ENCODE data around the gene ITPKC.
"Not testable (repeated sequence)": the region's sequence is repeated elsewhere in the genome, so short reads cannot be mapped to it uniquely, and the experiment has no call there.

The ITPKC gene

DNA sequence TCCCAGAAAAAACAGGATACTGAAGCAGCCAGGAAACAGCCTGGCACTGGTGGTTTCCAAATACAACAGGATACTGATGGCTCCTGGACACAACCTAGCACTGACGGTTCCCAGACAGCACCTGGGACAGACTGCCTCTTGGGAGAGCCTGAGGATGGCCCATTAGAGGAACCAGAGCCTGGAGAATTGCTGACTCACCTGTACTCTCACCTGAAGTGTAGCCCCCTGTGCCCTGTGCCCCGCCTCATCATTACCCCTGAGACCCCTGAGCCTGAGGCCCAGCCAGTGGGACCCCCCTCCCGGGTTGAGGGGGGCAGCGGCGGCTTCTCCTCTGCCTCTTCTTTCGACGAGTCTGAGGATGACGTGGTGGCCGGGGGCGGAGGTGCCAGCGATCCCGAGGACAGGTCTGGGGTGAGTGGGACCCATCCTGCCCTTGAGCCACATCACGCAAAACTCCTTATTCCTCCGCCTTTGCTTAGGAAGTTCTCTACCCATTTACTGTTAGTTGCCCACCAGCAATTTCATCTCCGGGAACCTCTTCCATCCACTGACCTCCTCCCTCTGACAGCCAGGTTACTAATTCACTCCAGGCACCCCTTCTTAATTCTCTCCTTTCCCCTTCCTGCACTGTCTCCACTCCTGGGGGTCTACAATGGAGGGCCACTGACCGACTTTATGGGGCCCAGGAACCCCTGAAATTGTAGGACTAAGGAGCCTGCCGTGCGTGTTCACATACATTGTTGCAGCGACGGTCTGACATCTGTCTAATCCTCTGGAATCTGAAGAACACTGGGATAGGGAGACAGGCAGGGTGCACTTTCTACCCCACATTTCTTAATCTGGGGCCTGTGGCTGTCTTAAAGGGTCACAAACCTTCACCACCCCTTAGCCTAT lies 1.2 kb downstream of the ITPKC start:
- DNase-seq = no peak

DNA sequence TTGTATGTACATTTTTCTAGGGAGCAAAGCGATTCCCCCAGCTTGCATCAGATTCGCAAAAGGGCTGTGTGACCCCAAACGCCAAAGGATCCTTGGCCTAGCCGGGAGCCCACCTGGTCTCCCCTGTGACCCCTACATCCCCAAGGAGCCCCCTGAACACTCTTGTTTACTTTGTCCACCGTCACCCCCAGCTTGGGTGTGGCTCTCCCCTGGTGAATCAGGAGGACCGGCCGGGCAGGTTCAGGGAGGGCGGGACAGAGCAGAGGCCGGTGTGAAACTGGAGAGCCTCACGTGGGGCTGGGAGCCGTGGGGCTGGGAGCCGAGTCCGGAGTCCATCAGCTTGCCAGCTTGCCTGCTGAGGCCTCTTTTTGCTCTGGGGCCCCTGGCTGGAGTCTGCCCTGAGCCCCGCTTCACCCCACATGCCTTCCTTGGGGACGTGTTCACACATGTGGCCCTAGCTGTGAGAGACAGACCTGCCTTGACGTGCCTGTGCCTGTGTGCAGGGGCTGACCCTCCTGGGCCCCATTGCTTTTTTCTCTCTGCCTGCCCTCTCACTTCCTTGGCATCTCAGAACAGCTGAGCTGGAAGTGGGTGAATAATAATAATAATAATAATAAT lies 2.0 kb downstream of the ITPKC start:
- DNase-seq = peak; percentile 55

GRCh38 chr19:40719414-40719894 lies 2.5 kb downstream of the ITPKC start:
- no peak for DNase-seq

DNA sequence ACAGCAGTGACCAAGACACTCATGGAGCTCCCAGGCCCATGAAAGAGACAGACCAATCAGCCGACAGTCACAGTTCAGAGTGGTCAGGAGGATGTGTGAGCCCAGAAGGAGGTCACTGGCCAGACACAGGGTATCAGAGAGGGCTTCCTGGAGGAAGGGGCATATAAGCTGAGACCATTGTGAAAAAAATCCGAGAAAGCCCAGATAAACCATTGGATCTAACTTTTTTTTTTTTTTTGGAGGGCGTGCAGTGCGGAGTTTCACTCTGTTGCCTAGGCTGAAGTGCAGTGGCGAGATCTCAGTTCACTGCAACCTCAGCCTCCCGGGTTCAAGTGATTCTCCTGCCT lies 4.2 kb downstream of the ITPKC start:
- no peak for DNase-seq

- DNase-seq = no peak
Measured at GRCh38 chr19:40721936-40722661, 5.2 kb downstream of the ITPKC start.

DNA sequence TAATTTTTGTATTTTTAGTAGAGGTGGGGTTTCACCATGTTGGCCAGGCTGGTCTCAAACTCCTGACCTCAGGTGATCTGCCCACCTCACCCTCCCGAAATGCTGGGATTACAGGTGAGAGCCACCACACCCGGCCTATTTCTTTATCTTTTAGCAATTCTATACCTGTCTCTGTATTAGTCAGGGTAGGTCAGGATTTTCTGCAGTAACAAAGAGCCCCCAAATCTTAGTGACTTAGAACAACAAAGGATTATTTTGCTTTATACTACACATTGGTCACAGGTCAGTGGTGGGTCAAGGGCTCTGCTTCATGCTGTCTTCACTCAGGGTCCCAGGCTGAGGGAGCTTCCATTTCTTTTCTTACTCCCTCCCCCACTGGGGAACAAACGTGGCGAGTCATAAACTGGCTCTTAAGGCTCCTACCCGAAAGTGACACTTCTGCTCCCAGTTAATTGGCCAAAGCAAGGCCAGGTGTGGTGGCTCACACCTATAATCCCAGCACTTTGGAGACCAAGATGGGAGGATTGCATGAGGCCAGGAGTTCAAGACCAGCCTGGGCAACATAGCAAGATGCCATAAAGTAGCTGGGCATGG lies 6.8 kb downstream of the ITPKC start:
- DNase-seq = no peak

DNA sequence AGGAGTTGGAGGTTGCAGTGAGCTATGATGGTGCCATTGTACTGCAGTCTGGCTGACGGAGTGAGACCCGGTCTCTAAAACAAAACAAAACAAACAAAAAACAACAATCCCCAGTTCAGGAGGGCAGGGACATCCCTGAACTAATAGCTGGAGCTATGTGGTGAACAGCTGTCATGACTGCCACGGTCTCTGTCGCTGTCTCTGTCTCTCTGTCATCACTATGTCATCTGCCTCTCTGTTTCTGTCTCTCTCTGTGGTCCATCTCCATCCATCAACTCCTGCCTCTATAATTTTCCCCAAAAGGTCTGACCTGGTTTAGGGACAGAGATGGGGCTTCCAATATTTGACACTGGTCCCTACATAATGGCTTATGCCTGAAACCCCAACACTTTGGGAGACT lies 7.4 kb downstream of the ITPKC start:
- DNase-seq = no peak

DNA sequence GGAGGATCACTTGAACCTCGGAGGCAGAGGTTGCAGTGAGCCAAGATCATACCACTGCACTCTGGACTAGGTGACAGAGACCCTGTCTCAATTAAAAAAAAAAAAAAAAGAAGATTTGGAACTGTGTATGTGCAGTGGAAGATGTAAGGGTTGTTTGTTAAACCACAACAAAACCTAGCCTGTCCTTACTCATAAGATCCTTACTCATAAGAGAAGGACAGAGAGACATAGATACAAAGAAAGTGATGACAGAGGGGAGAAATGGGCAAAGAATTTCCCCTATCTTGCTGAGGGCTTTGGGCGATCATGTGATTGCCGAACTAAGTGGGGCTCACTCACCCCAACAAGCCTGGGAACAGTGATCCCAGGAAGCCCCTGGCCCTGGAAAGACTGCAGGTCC lies 7.9 kb downstream of the ITPKC start:
- no peak for DNase-seq

DNA sequence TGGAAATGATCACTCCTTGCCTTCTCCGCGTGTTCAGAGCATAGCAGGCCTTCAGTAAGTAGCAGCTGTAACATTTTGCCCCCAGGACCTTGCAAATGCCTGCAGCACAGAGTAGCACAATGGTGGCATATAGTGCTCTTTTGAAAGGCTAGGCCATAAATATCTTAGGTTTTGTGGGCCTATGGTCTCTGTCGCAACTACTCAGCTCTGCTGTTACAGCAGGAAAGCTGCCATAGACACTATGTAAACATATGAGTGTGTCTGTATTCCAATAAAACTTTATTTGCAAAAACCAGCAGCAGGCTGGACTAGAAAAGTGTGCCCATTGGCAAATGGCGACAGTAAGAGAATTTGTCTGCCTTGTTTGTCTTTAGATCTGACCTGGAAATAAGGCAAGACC lies 9.4 kb downstream of the ITPKC start:
- DNase-seq = no peak

GRCh38 chr19:40730065-40730464 lies 13.2 kb downstream of the ITPKC start:
- DNase-seq = not testable (repeated sequence)

DNA sequence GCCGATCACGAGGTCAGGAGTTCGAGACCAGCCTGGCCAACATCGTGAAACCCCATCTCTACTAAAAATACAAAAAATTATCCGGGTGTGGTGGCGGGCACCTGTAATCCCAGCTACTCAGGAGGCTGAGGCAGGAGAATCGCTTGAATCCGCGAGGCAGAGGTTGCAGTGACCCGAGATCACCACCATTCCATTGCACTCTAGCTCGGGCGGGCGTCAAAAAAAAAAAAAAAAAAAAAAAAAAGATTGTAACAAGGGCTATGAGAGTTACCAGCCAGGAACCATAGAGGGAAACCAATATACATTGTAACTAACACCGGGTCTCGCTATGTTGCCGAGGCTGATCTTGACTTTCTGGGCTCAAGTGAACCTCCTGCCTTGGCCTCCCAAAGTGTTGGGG lies 15.4 kb downstream of the ITPKC start:
- not testable (repeated sequence) for DNase-seq

- DNase-seq = no peak
Measured at GRCh38 chr19:40733149-40733548, 16.2 kb downstream of the ITPKC start.

- no peak for DNase-seq
Measured at GRCh38 chr19:40735013-40735771, 18.3 kb downstream of the ITPKC start.

GRCh38 chr19:40736661-40737060 lies 19.7 kb downstream of the ITPKC start:
- DNase-seq = no peak

GRCh38 chr19:40737102-40737644 lies 20.3 kb downstream of the ITPKC start:
- no peak for DNase-seq

DNA sequence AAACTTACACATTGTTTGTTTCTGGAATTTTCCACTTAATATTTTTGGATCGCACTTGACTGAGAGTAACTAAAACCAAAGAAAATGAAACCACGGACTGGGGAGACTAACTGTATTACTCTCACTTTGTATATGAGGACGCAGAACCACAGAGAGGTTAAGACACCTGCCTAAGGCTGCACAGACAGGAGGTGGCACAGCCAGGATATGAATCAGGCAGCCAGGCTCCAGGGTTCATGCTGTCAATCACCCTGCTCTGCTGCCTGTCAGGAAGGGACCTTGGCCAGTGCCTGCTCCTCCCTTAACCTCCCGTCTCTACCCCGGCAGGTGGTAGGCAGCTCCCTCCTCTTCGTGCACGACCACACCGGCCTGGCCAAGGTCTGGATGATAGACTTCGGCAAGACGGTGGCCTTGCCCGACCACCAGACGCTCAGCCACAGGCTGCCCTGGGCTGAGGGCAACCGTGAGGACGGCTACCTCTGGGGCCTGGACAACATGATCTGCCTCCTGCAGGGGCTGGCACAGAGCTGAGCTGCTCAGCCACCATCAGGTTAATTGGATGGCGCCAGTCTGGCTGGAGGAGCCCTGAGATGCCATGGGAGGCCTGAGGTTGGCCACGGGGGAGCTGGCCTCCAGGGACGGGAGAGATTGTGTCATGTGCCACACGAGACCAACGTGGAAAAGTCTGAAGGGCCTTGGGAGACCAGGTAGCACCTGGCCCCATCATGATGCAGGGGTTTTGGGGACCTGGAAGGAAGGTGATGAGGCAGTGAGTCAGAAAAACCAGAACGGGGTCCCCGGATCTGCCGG lies 22.3 kb downstream of the ITPKC start:
- DNase-seq = no peak

DNA sequence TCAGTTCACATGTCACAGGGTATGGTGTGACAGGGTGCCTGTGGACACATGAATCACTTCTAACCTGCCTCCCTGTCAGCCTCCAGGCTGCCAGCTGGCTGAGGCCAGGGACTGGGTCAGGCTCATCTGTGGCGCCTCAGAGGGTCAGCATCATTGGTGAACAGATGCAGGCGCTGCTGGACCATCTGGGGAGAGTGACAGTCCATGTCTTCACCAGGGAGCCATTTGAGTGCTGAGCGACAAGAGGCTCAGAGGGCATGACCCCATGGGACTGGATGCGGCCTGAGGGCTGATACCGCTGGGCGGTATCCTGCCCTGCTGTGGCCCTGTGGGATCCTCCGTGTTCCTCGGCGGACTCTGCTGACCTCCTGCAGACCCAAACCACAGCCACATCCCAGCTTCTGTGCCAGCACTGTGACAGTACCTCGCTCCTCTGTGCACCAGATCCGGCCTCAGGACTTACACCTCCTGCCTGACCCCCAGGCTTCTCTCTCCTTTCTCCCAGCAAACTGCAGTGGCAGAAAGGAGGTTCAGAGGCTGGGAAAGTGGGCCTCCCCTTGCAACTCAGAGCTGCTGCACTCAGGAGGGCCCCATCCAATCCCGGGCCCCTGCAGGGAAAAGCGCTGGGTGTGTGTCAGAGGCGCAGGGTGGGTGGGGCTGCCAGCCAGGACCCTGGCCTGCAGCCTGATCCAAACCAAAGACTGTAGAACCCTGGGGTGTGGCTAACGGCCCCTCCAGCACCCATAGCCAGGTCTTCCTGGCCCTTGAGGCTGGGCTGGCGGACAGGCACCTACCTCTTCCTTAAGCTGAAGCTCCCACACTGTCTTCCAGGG lies 23.2 kb downstream of the ITPKC start:
- no peak for DNase-seq

GRCh38 chr19:40740747-40741146 lies 23.8 kb downstream of the ITPKC start:
- no peak for DNase-seq

- DNase-seq = no peak
Measured at GRCh38 chr19:40741527-40742390, 24.8 kb downstream of the ITPKC start.
